H9 (cell line): ENCODE results near the gene CTNNA3. TPM values are rescaled to one million over a fixed set of nuclear protein-coding genes. Genes with fewer than 3 reads are reported as not detected.

ENCODE experiments used
- DNase-seq: peaks from one replicate; pipeline ENCODE4 v3.0.0-alpha.2; 2017
- H2AFZ ChIP-seq: one replicate; pipeline ENCODE4 v1.6.1; 2013; ENCODE audit warnings: mild to moderate bottlenecking, low read length, control low read depth, moderate library complexity
- H2AK5ac ChIP-seq: 2 replicates; pipeline ENCODE4 v1.6.1; 2013; ENCODE audit warnings: low read length, control low read depth, mixed read lengths; ENCODE audit not compliant: insufficient read length
- H2BK120ac ChIP-seq: one replicate; pipeline ENCODE4 v1.6.1; 2013; ENCODE audit warnings: low read depth, mild to moderate bottlenecking, low read length, control low read depth, inconsistent platforms; ENCODE audit not compliant: poor library complexity, severe bottlenecking
- H2BK12ac ChIP-seq: 2 replicates; pipeline ENCODE4 v1.6.1; 2013; ENCODE audit warnings: low read length, control low read depth, mixed read lengths, low read depth; ENCODE audit not compliant: insufficient read length
- H2BK15ac ChIP-seq: 2 replicates; pipeline ENCODE4 v1.6.1; 2013; ENCODE audit warnings: low read depth, low read length, control low read depth
- H2BK20ac ChIP-seq: one replicate; pipeline ENCODE4 v1.6.1; 2013; ENCODE audit warnings: low read depth, mild to moderate bottlenecking, low read length, control low read depth, inconsistent platforms; ENCODE audit not compliant: poor library complexity, severe bottlenecking
- H2BK5ac ChIP-seq: 2 replicates; pipeline ENCODE4 v1.6.1; 2013; ENCODE audit warnings: low read length, control low read depth, mixed read lengths; ENCODE audit not compliant: insufficient read length
- H3K14ac ChIP-seq: 2 replicates; pipeline ENCODE4 v1.6.1; 2013; ENCODE audit warnings: low read length, control low read depth; ENCODE audit not compliant: insufficient read depth
- H3K18ac ChIP-seq: 2 replicates; pipeline ENCODE4 v1.6.1; 2013; ENCODE audit warnings: low read depth, mild to moderate bottlenecking, mixed read lengths, low read length, control low read depth; ENCODE audit not compliant: insufficient read length
- H3K23ac ChIP-seq: 2 replicates; pipeline ENCODE4 v1.6.1; 2013; ENCODE audit warnings: low read length, control low read depth, mixed read lengths, low read depth; ENCODE audit not compliant: insufficient read length
- H3K23me2 ChIP-seq: 2 replicates; pipeline ENCODE4 v1.6.1; 2013; ENCODE audit warnings: low read depth, mild to moderate bottlenecking, mixed read lengths, low read length, control low read depth; ENCODE audit not compliant: insufficient read length, poor library complexity, severe bottlenecking
- H3K27ac ChIP-seq: 2 replicates; pipeline ENCODE4 v1.5.1; 2013; ENCODE audit warnings: low read length, control low read depth, mixed read lengths, low read depth; ENCODE audit not compliant: insufficient read length
- H3K27me3 ChIP-seq: 2 replicates; pipeline ENCODE4 v1.6.1; 2013; ENCODE audit warnings: low read length, control low read depth, inconsistent platforms; ENCODE audit not compliant: insufficient read depth
- H3K4ac ChIP-seq: 2 replicates; pipeline ENCODE4 v1.6.1; 2013; ENCODE audit warnings: low read depth, mild to moderate bottlenecking, control low read depth, inconsistent platforms, low read length, moderate library complexity
- H3K4me1 ChIP-seq: 2 replicates; pipeline ENCODE4 v1.6.1; 2013; ENCODE audit warnings: low read length, control low read depth, inconsistent platforms; ENCODE audit not compliant: insufficient read depth
- H3K4me2 ChIP-seq: 2 replicates; pipeline ENCODE4 v1.6.1; 2013; ENCODE audit warnings: low read length, control low read depth, mixed read lengths; ENCODE audit not compliant: insufficient read length, insufficient read depth
- H3K56ac ChIP-seq: 2 replicates; pipeline ENCODE4 v1.6.1; 2013; ENCODE audit warnings: low read depth, mild to moderate bottlenecking, mixed read lengths, low read length, control low read depth; ENCODE audit not compliant: insufficient read length
- H3K79me1 ChIP-seq: 2 replicates; pipeline ENCODE4 v1.6.1; 2013; ENCODE audit warnings: low read depth, mild to moderate bottlenecking, moderate library complexity, low read length, control low read depth, inconsistent platforms; ENCODE audit not compliant: insufficient read depth, poor library complexity, severe bottlenecking
- H3K79me2 ChIP-seq: 2 replicates; pipeline ENCODE4 v1.6.1; 2013; ENCODE audit warnings: low read length, control low read depth, inconsistent platforms; ENCODE audit not compliant: insufficient read depth
- H3K9ac ChIP-seq: 2 replicates; pipeline ENCODE4 v1.6.1; 2013; ENCODE audit warnings: low read length, control low read depth, mixed read lengths; ENCODE audit not compliant: insufficient read length; ENCODE audit errors: extremely low read depth
- H3K9me3 ChIP-seq: one replicate; pipeline ENCODE4 v1.6.1; 2013; ENCODE audit warnings: low read depth, low read length, inconsistent platforms; ENCODE audit not compliant: control insufficient read depth
- H3T11ph ChIP-seq: one replicate; pipeline ENCODE4 v1.6.1; 2013; ENCODE audit warnings: mild to moderate bottlenecking, low read length, control low read depth, inconsistent platforms
- H4K20me1 ChIP-seq: one replicate; pipeline ENCODE4 v1.6.1; 2013; ENCODE audit not compliant: control insufficient read depth, insufficient read length, insufficient read depth
- H4K5ac ChIP-seq: 2 replicates; pipeline ENCODE4 v1.6.1; 2013; ENCODE audit warnings: low read depth, mild to moderate bottlenecking, mixed read lengths, low read length, control low read depth; ENCODE audit not compliant: insufficient read length
- H4K8ac ChIP-seq: replicated peaks from 2 replicates; pipeline ENCODE4 v1.6.1; 2013; ENCODE audit warnings: low read length, control low read depth, mixed read lengths, low read depth; ENCODE audit not compliant: insufficient read length
- H4K91ac ChIP-seq: 2 replicates; pipeline ENCODE4 v1.6.1; 2013; ENCODE audit warnings: low read depth, mild to moderate bottlenecking, moderate library complexity, mixed read lengths, low read length, control low read depth; ENCODE audit not compliant: insufficient read length
- H3K27ac Mint-ChIP-seq, 3 experiments: 2 replicates in 2 of 3; 3 replicates in 1 of 3; pipeline ENCODE4 v1.8.0; 2020 to 2021; ENCODE audit warnings: mixed read lengths in 3 of 3, mild to moderate bottlenecking in 1 of 3, moderate library complexity in 1 of 3
- H3K27me3 Mint-ChIP-seq: 2 replicates; pipeline ENCODE4 v1.8.0; 2021; ENCODE audit warnings: low read depth, mild to moderate bottlenecking, moderate library complexity, mixed read lengths
- H3K36me3 Mint-ChIP-seq, 3 experiments: 2 replicates in 2 of 3; 3 replicates in 1 of 3; pipeline ENCODE4 v1.8.0; 2020 to 2021; ENCODE audit warnings: low read depth in 3 of 3, mixed read lengths in 3 of 3; ENCODE audit not compliant: insufficient read depth in 1 of 3
- H3K4me1 Mint-ChIP-seq, 2 experiments: 2 replicates each; pipeline ENCODE4 v1.8.0; 2020; ENCODE audit warnings: mixed read lengths in 2 of 2
- H3K4me3 Mint-ChIP-seq, 2 experiments: 2 replicates in 1 of 2; 3 replicates in 1 of 2; pipeline ENCODE4 v1.8.0; 2020 to 2021; ENCODE audit warnings: mild to moderate bottlenecking in 2 of 2, mixed read lengths in 2 of 2, moderate library complexity in 1 of 2
- H3K9me3 Mint-ChIP-seq, 2 experiments: 2 replicates in 1 of 2; 3 replicates in 1 of 2; pipeline ENCODE4 v1.8.0; 2020; ENCODE audit warnings: mild to moderate bottlenecking in 2 of 2, mixed read lengths in 2 of 2, moderate library complexity in 1 of 2
- WGBS: extraction: QIAGEN DNeasy Blood & Tissue Kit; methylation state at CpG from one replicate; pipeline ENCODE4 v1.1.7; 2013; ENCODE audit warnings: missing lambda C conversion rate, low lambda C conversion rate, mixed read lengths; ENCODE audit not compliant: insufficient read length; ENCODE audit errors: extremely low coverage; 5-methylcytosine and 5-hydroxymethylcytosine counted together
- total RNA-seq: library from RNA; stranded (reverse); gene quantifications from 2 replicates; pipeline ENCODE4 v1.2.1, GENCODE V29; 2021
- TF ChIP-seq, protein P1 (sequence below): fragments of 200-600 bp; sonication (generic); conservative IDR thresholded peaks from 3 replicates; pipeline ENCODE4 v1.8.0; 2021; ENCODE audit warnings: antibody characterized with exemption, mild to moderate bottlenecking

CTNNA3 gene
- total RNA-seq, 1 experiment from 2014 or later: 3.3 TPM

DNA sequence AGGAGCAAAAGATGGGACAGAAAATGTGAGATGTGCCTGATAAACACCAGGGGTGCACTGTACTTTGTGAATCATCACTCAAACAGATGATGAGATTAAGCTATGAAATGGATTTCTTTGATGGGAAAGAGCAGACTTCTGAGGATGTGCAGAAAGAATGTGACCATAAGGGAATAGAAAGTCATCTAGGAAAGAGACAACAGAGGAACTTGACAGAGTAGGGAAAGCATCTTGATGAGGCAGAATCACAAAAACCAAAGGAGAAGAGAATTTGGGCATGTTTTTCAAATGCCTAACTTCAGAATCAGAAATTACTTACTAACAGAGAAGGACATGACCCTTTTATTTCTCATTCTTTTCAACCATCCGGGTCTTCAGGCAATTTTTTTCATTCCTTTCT is 852.6 kb downstream of the CTNNA3 start:
- no peaks in the 10 kb centered on the region for H4K20me1 ChIP-seq
- H3K18ac ChIP-seq: no peak overlapping the region
- H3K9me3 ChIP-seq: no peaks in the 10 kb centered on the region
- no peak overlapping the region for H2BK120ac ChIP-seq
- no peak overlapping the region for H2BK15ac ChIP-seq
- H3K27me3 ChIP-seq: no peaks in the 10 kb centered on the region
- peaks cover 5 to 11% of the 10 kb centered on the region in 2 experiments for H3K4me1 Mint-ChIP-seq
- H4K91ac ChIP-seq: no peak overlapping the region
- no peak overlapping the region for H2BK20ac ChIP-seq
- H3K23ac ChIP-seq: no peak overlapping the region
- no peak overlapping the region for H3K27ac ChIP-seq
- H3K36me3 Mint-ChIP-seq: no peaks in the 10 kb centered on the region
- H3K4ac ChIP-seq: no peak overlapping the region
- DNase-seq: no peak
- no peak overlapping the region for H3K56ac ChIP-seq
- H3K79me1 ChIP-seq: no peaks in the 10 kb centered on the region
- H4K8ac ChIP-seq: no peak overlapping the region
- H3K4me3 Mint-ChIP-seq: no peak overlapping the region
- no peak overlapping the region for H2AFZ ChIP-seq
- no peaks in the 10 kb centered on the region for H3K9me3 Mint-ChIP-seq
- H3K27ac Mint-ChIP-seq: no peak overlapping the region
- H3K9ac ChIP-seq: no peak overlapping the region
- peaks cover 4% of the 10 kb centered on the region; the same call in 1 of the 2 replicates for H3K4me1 ChIP-seq
- no peaks in the 10 kb centered on the region for H3K79me2 ChIP-seq
- TF ChIP-seq, protein P1, sequence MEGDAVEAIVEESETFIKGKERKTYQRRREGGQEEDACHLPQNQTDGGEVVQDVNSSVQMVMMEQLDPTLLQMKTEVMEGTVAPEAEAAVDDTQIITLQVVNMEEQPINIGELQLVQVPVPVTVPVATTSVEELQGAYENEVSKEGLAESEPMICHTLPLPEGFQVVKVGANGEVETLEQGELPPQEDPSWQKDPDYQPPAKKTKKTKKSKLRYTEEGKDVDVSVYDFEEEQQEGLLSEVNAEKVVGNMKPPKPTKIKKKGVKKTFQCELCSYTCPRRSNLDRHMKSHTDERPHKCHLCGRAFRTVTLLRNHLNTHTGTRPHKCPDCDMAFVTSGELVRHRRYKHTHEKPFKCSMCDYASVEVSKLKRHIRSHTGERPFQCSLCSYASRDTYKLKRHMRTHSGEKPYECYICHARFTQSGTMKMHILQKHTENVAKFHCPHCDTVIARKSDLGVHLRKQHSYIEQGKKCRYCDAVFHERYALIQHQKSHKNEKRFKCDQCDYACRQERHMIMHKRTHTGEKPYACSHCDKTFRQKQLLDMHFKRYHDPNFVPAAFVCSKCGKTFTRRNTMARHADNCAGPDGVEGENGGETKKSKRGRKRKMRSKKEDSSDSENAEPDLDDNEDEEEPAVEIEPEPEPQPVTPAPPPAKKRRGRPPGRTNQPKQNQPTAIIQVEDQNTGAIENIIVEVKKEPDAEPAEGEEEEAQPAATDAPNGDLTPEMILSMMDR: no peak
- WGBS: no CpG with 5 or more reads among the region's 1 CpG
- no peak overlapping the region for H4K5ac ChIP-seq
- H3K27me3 Mint-ChIP-seq: no peaks in the 10 kb centered on the region
- no peak overlapping the region for H2BK12ac ChIP-seq
- H2AK5ac ChIP-seq: no peak overlapping the region
- H3K14ac ChIP-seq: no peak overlapping the region
- no peaks in the 10 kb centered on the region for H3K23me2 ChIP-seq
- H3K4me2 ChIP-seq: no peak overlapping the region
- no peak overlapping the region for H2BK5ac ChIP-seq
- H3T11ph ChIP-seq: no peak overlapping the region
